Measurements from ENCODE around the gene ASH1L. TPM values are rescaled to one million over a fixed set of nuclear protein-coding genes. Genes with fewer than 3 reads are reported as not detected.

The ASH1L gene
- total and polyA plus RNA-seq, 9 of the 15 experiments (the other 6 are each of a cell fraction or from before 2014, with no cell fraction given) = 2.0 to 23.3 (median 14.6) TPM

DNA sequence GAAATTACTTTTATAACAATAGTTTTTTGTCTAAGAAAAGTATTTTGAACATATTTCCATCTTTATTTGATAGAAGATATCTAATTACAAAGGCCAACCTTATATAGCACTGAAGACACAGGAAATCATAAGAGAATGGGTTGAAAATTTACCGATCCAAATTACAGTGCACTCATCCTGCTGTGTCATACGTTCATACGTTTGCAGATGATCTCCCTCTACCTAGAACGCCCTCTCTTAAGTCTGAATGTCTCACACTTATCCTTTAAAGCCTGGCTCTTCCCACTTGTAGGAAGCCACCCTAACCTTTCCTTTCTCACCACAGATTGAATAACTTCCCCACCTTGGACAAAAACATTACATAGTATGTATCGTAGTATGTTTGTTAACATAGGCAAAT, 9.3 kb downstream of the ASH1L start (continued):
- TF ChIP-seq, protein P1, sequence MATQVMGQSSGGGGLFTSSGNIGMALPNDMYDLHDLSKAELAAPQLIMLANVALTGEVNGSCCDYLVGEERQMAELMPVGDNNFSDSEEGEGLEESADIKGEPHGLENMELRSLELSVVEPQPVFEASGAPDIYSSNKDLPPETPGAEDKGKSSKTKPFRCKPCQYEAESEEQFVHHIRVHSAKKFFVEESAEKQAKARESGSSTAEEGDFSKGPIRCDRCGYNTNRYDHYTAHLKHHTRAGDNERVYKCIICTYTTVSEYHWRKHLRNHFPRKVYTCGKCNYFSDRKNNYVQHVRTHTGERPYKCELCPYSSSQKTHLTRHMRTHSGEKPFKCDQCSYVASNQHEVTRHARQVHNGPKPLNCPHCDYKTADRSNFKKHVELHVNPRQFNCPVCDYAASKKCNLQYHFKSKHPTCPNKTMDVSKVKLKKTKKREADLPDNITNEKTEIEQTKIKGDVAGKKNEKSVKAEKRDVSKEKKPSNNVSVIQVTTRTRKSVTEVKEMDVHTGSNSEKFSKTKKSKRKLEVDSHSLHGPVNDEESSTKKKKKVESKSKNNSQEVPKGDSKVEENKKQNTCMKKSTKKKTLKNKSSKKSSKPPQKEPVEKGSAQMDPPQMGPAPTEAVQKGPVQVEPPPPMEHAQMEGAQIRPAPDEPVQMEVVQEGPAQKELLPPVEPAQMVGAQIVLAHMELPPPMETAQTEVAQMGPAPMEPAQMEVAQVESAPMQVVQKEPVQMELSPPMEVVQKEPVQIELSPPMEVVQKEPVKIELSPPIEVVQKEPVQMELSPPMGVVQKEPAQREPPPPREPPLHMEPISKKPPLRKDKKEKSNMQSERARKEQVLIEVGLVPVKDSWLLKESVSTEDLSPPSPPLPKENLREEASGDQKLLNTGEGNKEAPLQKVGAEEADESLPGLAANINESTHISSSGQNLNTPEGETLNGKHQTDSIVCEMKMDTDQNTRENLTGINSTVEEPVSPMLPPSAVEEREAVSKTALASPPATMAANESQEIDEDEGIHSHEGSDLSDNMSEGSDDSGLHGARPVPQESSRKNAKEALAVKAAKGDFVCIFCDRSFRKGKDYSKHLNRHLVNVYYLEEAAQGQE (IDR thresholded peaks at IDR 0.05; ENCODE audit: borderline replicate concordance) = no peak
- TF ChIP-seq, protein P1 (CRISPR knock-in tag; IDR thresholded peaks at IDR 0.05; ENCODE audit: low read depth) = no peak
- TF ChIP-seq NFATC3 (IDR thresholded peaks at IDR 0.05) (no peak), BMI1 (IDR thresholded peaks at IDR 0.05; ENCODE audit: low read length) (no peak), POLR3A (IDR thresholded peaks at IDR 0.05; ENCODE audit: borderline replicate concordance, extremely low read depth, insufficient read depth, insufficient read length) (no peak), RBM17 (IDR thresholded peaks at IDR 0.05; ENCODE audit: borderline replicate concordance, low read depth, low read length) (no peak), ZNF75A (CRISPR knock-in tag; IDR thresholded peaks at IDR 0.05) (no peak)
- TF ChIP-seq, protein P2, sequence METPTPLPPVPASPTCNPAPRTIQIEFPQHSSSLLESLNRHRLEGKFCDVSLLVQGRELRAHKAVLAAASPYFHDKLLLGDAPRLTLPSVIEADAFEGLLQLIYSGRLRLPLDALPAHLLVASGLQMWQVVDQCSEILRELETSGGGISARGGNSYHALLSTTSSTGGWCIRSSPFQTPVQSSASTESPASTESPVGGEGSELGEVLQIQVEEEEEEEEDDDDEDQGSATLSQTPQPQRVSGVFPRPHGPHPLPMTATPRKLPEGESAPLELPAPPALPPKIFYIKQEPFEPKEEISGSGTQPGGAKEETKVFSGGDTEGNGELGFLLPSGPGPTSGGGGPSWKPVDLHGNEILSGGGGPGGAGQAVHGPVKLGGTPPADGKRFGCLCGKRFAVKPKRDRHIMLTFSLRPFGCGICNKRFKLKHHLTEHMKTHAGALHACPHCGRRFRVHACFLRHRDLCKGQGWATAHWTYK (CRISPR knock-in tag; IDR thresholded peaks at IDR 0.05) = no peak
- TF ChIP-seq, protein P3, sequence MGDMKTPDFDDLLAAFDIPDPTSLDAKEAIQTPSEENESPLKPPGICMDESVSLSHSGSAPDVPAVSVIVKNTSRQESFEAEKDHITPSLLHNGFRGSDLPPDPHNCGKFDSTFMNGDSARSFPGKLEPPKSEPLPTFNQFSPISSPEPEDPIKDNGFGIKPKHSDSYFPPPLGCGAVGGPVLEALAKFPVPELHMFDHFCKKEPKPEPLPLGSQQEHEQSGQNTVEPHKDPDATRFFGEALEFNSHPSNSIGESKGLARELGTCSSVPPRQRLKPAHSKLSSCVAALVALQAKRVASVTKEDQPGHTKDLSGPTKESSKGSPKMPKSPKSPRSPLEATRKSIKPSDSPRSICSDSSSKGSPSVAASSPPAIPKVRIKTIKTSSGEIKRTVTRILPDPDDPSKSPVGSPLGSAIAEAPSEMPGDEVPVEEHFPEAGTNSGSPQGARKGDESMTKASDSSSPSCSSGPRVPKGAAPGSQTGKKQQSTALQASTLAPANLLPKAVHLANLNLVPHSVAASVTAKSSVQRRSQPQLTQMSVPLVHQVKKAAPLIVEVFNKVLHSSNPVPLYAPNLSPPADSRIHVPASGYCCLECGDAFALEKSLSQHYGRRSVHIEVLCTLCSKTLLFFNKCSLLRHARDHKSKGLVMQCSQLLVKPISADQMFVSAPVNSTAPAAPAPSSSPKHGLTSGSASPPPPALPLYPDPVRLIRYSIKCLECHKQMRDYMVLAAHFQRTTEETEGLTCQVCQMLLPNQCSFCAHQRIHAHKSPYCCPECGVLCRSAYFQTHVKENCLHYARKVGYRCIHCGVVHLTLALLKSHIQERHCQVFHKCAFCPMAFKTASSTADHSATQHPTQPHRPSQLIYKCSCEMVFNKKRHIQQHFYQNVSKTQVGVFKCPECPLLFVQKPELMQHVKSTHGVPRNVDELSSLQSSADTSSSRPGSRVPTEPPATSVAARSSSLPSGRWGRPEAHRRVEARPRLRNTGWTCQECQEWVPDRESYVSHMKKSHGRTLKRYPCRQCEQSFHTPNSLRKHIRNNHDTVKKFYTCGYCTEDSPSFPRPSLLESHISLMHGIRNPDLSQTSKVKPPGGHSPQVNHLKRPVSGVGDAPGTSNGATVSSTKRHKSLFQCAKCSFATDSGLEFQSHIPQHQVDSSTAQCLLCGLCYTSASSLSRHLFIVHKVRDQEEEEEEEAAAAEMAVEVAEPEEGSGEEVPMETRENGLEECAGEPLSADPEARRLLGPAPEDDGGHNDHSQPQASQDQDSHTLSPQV (IDR thresholded peaks at IDR 0.05) = no peak
